ENCODE measurements around the gene ZNF92. TPM values are rescaled to one million over a fixed set of nuclear protein-coding genes. Genes with fewer than 3 reads are reported as not detected.
"Not testable (repeated sequence)": the region's sequence is repeated elsewhere in the genome, so short reads cannot be mapped to it uniquely, and the experiment has no call there.

ZNF92 gene
- total RNA-seq, 2 experiments from 2014 or later = 15.3 to 17.3 TPM

DNA sequence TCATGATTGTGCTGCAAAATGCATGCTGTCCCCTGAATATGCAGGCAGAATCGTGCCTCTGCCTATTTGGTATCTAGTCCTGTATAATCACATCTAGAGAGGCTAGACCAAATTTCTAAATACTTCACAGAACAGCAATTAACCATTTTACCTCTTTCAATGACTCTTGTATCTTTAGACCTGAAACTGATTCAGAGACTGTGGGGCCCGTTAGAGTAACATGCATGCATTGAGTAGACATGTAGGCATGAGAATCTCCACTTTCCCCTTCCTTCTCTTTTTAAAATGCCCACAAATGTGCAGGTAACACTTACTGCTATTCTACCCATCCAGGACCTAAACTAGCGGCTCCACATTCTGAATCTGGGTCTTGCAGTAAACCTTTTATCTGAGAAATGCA is 8.8 kb downstream of the ZNF92 start:
- Mint-ChIP-seq H3K4me1 (ENCODE audit: low read depth) (peaks cover 19% of the 10 kb centered on the region), H3K36me3 (ENCODE audit: low read depth) (peaks cover 74% of the 10 kb centered on the region), H3K4me3 (no peak overlapping the region), H3K9me3 (ENCODE audit: insufficient read depth) (no peaks in the 10 kb centered on the region), H3K27me3 (ENCODE audit: low read depth) (no peaks in the 10 kb centered on the region), H3K27ac (no peak overlapping the region)
- ATAC-seq (no peak), DNase-seq (no peak)
- CTCF ChIA-PET = no interaction called here
- POLR2A ChIA-PET = interaction anchor here (0.9 kb wide), 1 partner anchor 9 kb away, joined by 4 read pairs; the partner anchor contains the start of gene ZNF92

DNA sequence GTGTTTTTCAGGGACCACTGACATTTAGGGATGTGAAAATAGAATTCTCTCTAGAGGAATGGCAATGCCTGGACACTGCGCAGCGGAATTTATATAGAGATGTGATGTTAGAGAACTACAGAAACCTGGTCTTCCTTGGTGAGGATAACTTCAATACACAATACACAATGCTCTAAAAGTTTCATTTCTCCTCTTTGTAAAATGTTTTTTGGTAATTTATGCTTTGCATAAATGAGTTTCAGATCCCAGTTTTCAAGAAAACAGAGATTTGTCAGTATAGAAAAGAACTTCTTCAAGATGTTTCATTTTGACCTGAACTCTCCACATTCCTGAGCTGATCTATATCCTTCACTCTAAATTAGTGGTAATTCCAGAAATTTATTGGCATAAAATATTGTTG is 14.2 kb downstream of the ZNF92 start:
- ATAC-seq (no peak), DNase-seq (no peak)
- Mint-ChIP-seq H3K27me3 (ENCODE audit: low read depth) (no peaks in the 10 kb centered on the region), H3K36me3 (ENCODE audit: low read depth) (peaks cover 70% of the 10 kb centered on the region), H3K9me3 (ENCODE audit: insufficient read depth) (peaks cover 4% of the 10 kb centered on the region), H3K27ac (no peak overlapping the region), H3K4me1 (ENCODE audit: low read depth) (peaks cover 4% of the 10 kb centered on the region), H3K4me3 (no peak overlapping the region)
- ChIA-PET CTCF (no interaction called here), POLR2A (no interaction called here)

DNA sequence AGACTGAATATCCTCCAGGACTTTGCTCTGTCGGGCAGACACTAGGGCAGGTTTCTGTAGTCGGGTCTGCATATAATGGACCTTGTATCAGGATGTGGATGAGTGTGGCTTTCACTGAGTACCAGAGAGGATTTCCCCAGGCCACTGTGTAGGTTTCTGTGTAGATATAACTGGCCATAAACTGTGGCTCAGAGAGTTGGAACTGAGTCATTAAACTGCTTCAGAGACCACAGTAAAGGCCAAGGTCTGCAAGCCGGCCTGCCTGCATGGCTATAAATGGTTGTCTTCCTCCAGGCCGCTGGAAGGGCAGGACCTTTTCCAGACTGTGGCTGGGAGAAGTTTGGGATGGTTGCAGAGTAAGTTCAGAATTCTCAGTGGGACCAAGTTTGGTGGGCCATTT is 16.9 kb downstream of the ZNF92 start:
- ChIA-PET POLR2A (interaction anchor here (0.6 kb wide), 1 partner anchor 22 kb away, joined by 5 read pairs; no protein-coding TSS in a partner anchor), CTCF (no interaction called here)
- DNase-seq (no peak), ATAC-seq (no peak)
- peaks cover 16% of the 10 kb centered on the region for H3K9me3 Mint-ChIP-seq (ENCODE audit: insufficient read depth)
- no peaks in the 10 kb centered on the region for H3K27me3 Mint-ChIP-seq (ENCODE audit: low read depth)
- H3K4me3 Mint-ChIP-seq = no peak overlapping the region
- peaks cover 6% of the 10 kb centered on the region for H3K4me1 Mint-ChIP-seq (ENCODE audit: low read depth)
- no peak overlapping the region for H3K27ac Mint-ChIP-seq
- H3K36me3 Mint-ChIP-seq (ENCODE audit: low read depth) = peaks cover 71% of the 10 kb centered on the region

- H3K4me1 Mint-ChIP-seq (ENCODE audit: low read depth) = peaks cover 4% of the 10 kb centered on the region
- H3K9me3 Mint-ChIP-seq (ENCODE audit: insufficient read depth) = peaks cover 44% of the 10 kb centered on the region
- H3K27me3 Mint-ChIP-seq (ENCODE audit: low read depth) = no peaks in the 10 kb centered on the region
- no peak overlapping the region for H3K27ac Mint-ChIP-seq
- peaks cover 69% of the 10 kb centered on the region for H3K36me3 Mint-ChIP-seq (ENCODE audit: low read depth)
- CTCF ChIA-PET = no interaction called here
- POLR2A ChIA-PET = no interaction called here
- no peak for ATAC-seq
- no peak overlapping the region for H3K4me3 Mint-ChIP-seq
- no peak for DNase-seq
These were observed 24.1 kb downstream of the ZNF92 start for GRCh38 chr7:65397730-65398142.

GRCh38 chr7:65398671-65399070 is 25.0 kb downstream of the ZNF92 start:
- Mint-ChIP-seq H3K36me3 (ENCODE audit: low read depth) (peaks cover 67% of the 10 kb centered on the region), H3K9me3 (ENCODE audit: insufficient read depth) (peaks cover 39% of the 10 kb centered on the region)
- CTCF ChIA-PET; H3K4me3 Mint-ChIP-seq; H3K4me1 Mint-ChIP-seq (ENCODE audit: low read depth); POLR2A ChIA-PET; H3K27ac Mint-ChIP-seq; DNase-seq; ATAC-seq; H3K27me3 Mint-ChIP-seq (ENCODE audit: low read depth): not testable (repeated sequence)

GRCh38 chr7:65399101-65399500 is 25.4 kb downstream of the ZNF92 start:
- Mint-ChIP-seq H3K9me3 (ENCODE audit: insufficient read depth) (peaks cover 39% of the 10 kb centered on the region), H3K36me3 (ENCODE audit: low read depth) (peaks cover 64% of the 10 kb centered on the region)
- H3K4me3 Mint-ChIP-seq; H3K27ac Mint-ChIP-seq; POLR2A ChIA-PET; H3K4me1 Mint-ChIP-seq (ENCODE audit: low read depth); DNase-seq; CTCF ChIA-PET; H3K27me3 Mint-ChIP-seq (ENCODE audit: low read depth); ATAC-seq: not testable (repeated sequence)

- H3K27ac Mint-ChIP-seq = no peak overlapping the region
- H3K27me3 Mint-ChIP-seq (ENCODE audit: low read depth) = no peaks in the 10 kb centered on the region
- ATAC-seq (no peak), DNase-seq (no peak)
- POLR2A ChIA-PET = no interaction called here
- peaks cover 46% of the 10 kb centered on the region for H3K9me3 Mint-ChIP-seq (ENCODE audit: insufficient read depth)
- no peak overlapping the region for H3K4me3 Mint-ChIP-seq
- peaks cover 21% of the 10 kb centered on the region for H3K36me3 Mint-ChIP-seq (ENCODE audit: low read depth)
- no peaks in the 10 kb centered on the region for H3K4me1 Mint-ChIP-seq (ENCODE audit: low read depth)
- CTCF ChIA-PET = no interaction called here
These were observed 30.4 kb downstream of the ZNF92 start for GRCh38 chr7:65404020-65404419.

DNA sequence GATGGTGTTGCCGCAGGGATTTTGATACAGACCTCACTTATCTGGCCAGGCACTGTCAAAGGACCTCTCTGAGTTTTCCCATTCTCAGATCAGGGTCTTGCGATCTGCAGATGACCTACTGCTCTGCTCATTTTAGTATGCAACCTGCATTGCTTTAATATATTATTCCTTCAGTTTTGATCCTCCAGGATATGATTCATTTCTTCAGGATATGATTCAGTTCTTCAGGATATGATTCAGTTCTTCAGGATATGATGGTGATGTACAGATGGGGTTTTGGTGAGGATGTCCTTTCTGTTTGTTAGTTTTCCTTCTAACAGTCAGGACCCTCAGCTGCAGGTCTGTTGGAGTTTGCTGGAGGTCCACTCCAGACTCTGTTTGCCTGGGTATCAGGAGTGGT is 33.1 kb downstream of the ZNF92 start:
- not testable (repeated sequence) for H3K4me1 Mint-ChIP-seq (ENCODE audit: low read depth); H3K27me3 Mint-ChIP-seq (ENCODE audit: low read depth); ATAC-seq

DNA sequence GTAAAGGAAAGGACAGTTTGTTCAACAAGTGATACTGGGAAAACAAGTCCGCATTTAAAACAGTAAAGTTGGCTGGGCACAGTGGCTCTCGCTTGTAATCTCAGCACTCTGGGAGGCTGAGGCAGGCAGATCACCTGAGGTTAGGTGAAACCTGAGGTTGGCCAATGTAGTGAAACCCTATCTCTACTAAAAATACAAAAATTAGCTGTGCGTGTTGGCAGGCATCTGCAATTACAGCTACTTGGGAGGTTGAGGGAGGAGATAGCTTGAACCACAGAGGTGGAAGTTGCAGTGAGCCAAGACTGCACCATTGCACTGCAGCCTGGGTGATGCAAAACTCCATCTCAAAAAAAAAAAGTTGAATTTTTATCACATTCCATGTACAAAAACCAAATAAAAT is 35.7 kb downstream of the ZNF92 start:
- DNase-seq (no peak), ATAC-seq (no peak)
- POLR2A ChIA-PET = no interaction called here
- CTCF ChIA-PET = no interaction called here
- Mint-ChIP-seq H3K4me1 (ENCODE audit: low read depth) (no peaks in the 10 kb centered on the region), H3K9me3 (ENCODE audit: insufficient read depth) (peaks cover 27% of the 10 kb centered on the region), H3K27ac (no peak overlapping the region), H3K4me3 (no peak overlapping the region), H3K36me3 (ENCODE audit: low read depth) (no peaks in the 10 kb centered on the region), H3K27me3 (ENCODE audit: low read depth) (no peaks in the 10 kb centered on the region)

More for the DNA sequence above, 33.1 kb downstream of the ZNF92 start:
- H3K36me3 Mint-ChIP-seq (ENCODE audit: low read depth); DNase-seq; H3K4me3 Mint-ChIP-seq; CTCF ChIA-PET; POLR2A ChIA-PET; H3K27ac Mint-ChIP-seq: not testable (repeated sequence)
- peaks cover 34% of the 10 kb centered on the region for H3K9me3 Mint-ChIP-seq (ENCODE audit: insufficient read depth)

DNA sequence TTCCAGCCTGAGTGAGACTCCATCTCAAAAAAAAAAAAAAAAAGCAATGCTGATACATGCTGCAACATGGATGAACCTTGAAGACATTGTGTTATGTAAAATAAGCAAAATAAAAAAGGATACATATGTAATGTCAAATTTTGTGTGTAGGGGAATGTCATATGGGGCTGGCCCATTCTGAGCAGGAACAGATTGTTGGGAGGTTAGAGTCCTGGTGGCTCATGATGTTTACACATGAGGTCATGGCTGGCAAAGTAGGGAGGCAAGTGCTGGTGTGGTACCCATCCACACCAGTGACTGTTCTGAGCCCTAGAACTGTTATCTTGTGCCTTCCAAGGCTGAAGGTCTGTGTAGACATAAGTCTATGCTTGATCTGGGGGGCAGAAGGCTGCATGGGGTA is 37.6 kb downstream of the ZNF92 start:
- no peak for ATAC-seq
- Mint-ChIP-seq H3K27me3 (ENCODE audit: low read depth) (no peaks in the 10 kb centered on the region), H3K27ac (no peak overlapping the region), H3K4me1 (ENCODE audit: low read depth) (no peaks in the 10 kb centered on the region), H3K4me3 (no peak overlapping the region), H3K36me3 (ENCODE audit: low read depth) (peaks cover 2% of the 10 kb centered on the region), H3K9me3 (ENCODE audit: insufficient read depth) (peaks cover 11% of the 10 kb centered on the region)
- ChIA-PET POLR2A (no interaction called here), CTCF (no interaction called here)
- no peak for DNase-seq

DNA sequence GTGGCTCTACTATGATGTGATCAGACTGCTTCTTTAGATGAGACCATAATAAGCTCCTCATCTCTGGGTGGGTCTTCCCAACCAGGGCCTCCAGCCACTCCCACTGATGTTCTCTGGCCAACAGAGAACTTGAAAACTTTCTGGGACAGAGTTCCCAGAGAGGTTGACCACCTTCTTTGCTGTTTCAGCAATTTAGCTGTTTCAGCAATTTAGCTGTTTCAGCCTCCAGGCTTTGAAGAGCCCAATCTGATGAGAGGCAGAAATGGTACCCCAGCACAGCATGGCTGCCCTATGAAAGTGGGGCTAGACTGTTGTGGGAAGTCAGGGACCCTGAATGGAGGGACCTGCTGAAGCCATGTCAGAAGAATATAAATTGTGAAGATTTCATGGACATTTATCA is 49.0 kb downstream of the ZNF92 start:
- H3K27ac Mint-ChIP-seq = no peak overlapping the region
- no peaks in the 10 kb centered on the region for H3K36me3 Mint-ChIP-seq (ENCODE audit: low read depth)
- ATAC-seq (no peak), DNase-seq (no peak)
- ChIA-PET CTCF (no interaction called here), POLR2A (no interaction called here)
- no peak overlapping the region for H3K4me3 Mint-ChIP-seq
- H3K27me3 Mint-ChIP-seq (ENCODE audit: low read depth) = no peaks in the 10 kb centered on the region
- peaks cover 27% of the 10 kb centered on the region for H3K9me3 Mint-ChIP-seq (ENCODE audit: insufficient read depth)
- no peaks in the 10 kb centered on the region for H3K4me1 Mint-ChIP-seq (ENCODE audit: low read depth)

- H3K36me3 Mint-ChIP-seq (ENCODE audit: low read depth); H3K27me3 Mint-ChIP-seq (ENCODE audit: low read depth); H3K4me3 Mint-ChIP-seq; H3K4me1 Mint-ChIP-seq (ENCODE audit: low read depth); CTCF ChIA-PET; DNase-seq; ATAC-seq; H3K27ac Mint-ChIP-seq; POLR2A ChIA-PET: not testable (repeated sequence)
- H3K9me3 Mint-ChIP-seq (ENCODE audit: insufficient read depth) = peaks cover 27% of the 10 kb centered on the region
These were observed 49.6 kb downstream of the ZNF92 start for GRCh38 chr7:65423286-65423685.

- H3K27ac Mint-ChIP-seq = no peak overlapping the region
- ChIA-PET CTCF (no interaction called here), POLR2A (no interaction called here)
- H3K27me3 Mint-ChIP-seq (ENCODE audit: low read depth) = no peaks in the 10 kb centered on the region
- no peak for DNase-seq
- H3K9me3 Mint-ChIP-seq (ENCODE audit: insufficient read depth) = peaks cover 30% of the 10 kb centered on the region
- no peak overlapping the region for H3K4me3 Mint-ChIP-seq
- no peak for ATAC-seq
- no peaks in the 10 kb centered on the region for H3K4me1 Mint-ChIP-seq (ENCODE audit: low read depth)
- H3K36me3 Mint-ChIP-seq (ENCODE audit: low read depth) = peaks cover 6% of the 10 kb centered on the region
These were observed 56.1 kb downstream of the ZNF92 start for GRCh38 chr7:65429642-65430343.
